Endothelial cell of umbilical vein (primary cell): ENCODE results near the gene TSR3. TPM values are rescaled to one million over a fixed set of nuclear protein-coding genes. Genes with fewer than 3 reads are reported as not detected.

Source experiments
- BruUV-seq: library from RNA; stranded (reverse); fragments of 400-500 nt; replicated peaks from 2 replicates; lab custom pipeline; 2021; lab: Mats Ljungman, UMichigan
- CTCF ChIA-PET: fragments of 300-600, 350-600 bp; sonication (Branson Sonifier 250); formaldehyde crosslinking; loops from one replicate; lab custom pipeline; 2021; ENCODE audit warnings: antibody characterized with exemption, inconsistent platforms; lab: Charles Lee
- POLR2A ChIA-PET: fragments of 300-600, 350-600 bp; sonication (Branson Sonifier 250); formaldehyde crosslinking; loops from one replicate; lab custom pipeline; 2021; ENCODE audit warnings: antibody characterized with exemption, inconsistent platforms; lab: Charles Lee
- DNase-seq: peaks from one replicate; pipeline ENCODE4 v3.0.0-alpha.2; 2011; ENCODE audit warnings: low read depth, low spot score
- FAIRE-seq: peaks from 2 replicates; lab custom pipeline; 2011; peaks lifted over from hg19 to GRCh38; lab: Jason Lieb, UNC
- H2AFZ ChIP-seq: 2 replicates; pipeline ENCODE4 v1.6.0; 2012; ENCODE audit warnings: low read depth, low read length, control low read depth, inconsistent platforms
- H3K27ac ChIP-seq: 2 replicates; pipeline ENCODE4 v1.5.1; 2011; ENCODE audit warnings: low read depth, mild to moderate bottlenecking, control low read depth, low read length, moderate library complexity; ENCODE audit not compliant: insufficient read depth
- H3K27me3 ChIP-seq, 2 experiments: 2 replicates each; pipeline versions ENCODE4 v1.6.0 to v1.6.1; 2011; ENCODE audit warnings: low read length in 2 of 2, mixed read lengths in 1 of 2; ENCODE audit not compliant: control insufficient read depth in 2 of 2, insufficient read depth in 2 of 2
- H3K36me3 ChIP-seq, 2 experiments: 2 replicates in 1 of 2; 3 replicates in 1 of 2; pipeline ENCODE4 v1.5.1; 2011; ENCODE audit warnings: low read length in 2 of 2, mild to moderate bottlenecking in 1 of 2, moderate library complexity in 1 of 2; ENCODE audit not compliant: control insufficient read depth in 2 of 2, insufficient read depth in 2 of 2; ENCODE audit errors: extremely low read depth in 1 of 2
- H3K4me1 ChIP-seq: 3 replicates; pipeline ENCODE4 v1.5.1; 2011; ENCODE audit warnings: mild to moderate bottlenecking, low read length; ENCODE audit not compliant: control insufficient read depth, insufficient read depth; ENCODE audit errors: extremely low read depth
- H3K4me2 ChIP-seq: 2 replicates; pipeline ENCODE4 v1.6.1; 2011; ENCODE audit warnings: low read length, control low read depth, mixed read lengths; ENCODE audit not compliant: insufficient read depth
- H3K4me3 ChIP-seq, 3 experiments: fragments of 200-600 bp in 1 of 3; sonication (generic), shearing (Covaris generic) in 1 of 3; replicated peaks in 1 of 3; 2 replicates each; pipeline ENCODE4 v1.5.1; 2011 to 2016; ENCODE audit warnings: control low read depth in 3 of 3, low read length in 3 of 3, mild to moderate bottlenecking in 2 of 3, inconsistent platforms in 1 of 3, low read depth in 1 of 3, moderate library complexity in 1 of 3; ENCODE audit not compliant: insufficient read depth in 1 of 3
- H3K79me2 ChIP-seq: 2 replicates; pipeline ENCODE4 v1.6.0; 2012; ENCODE audit warnings: low read length, inconsistent platforms; ENCODE audit not compliant: control insufficient read depth, insufficient read depth
- H3K9ac ChIP-seq: replicated peaks from 2 replicates; pipeline ENCODE3; 2011; ENCODE audit warnings: low read length, control low read depth; ENCODE audit not compliant: insufficient read depth; ENCODE audit errors: extremely low read depth
- H3K9me1 ChIP-seq: replicated peaks from 3 replicates; pipeline ENCODE4 v1.6.0; 2011; ENCODE audit warnings: mild to moderate bottlenecking, low read length; ENCODE audit not compliant: control insufficient read depth, insufficient read depth; ENCODE audit errors: extremely low read depth
- H3K9me3 ChIP-seq: replicated peaks from 2 replicates; pipeline ENCODE4 v1.5.1; 2012; ENCODE audit warnings: low read length, inconsistent platforms; ENCODE audit not compliant: control insufficient read depth, insufficient read depth
- H4K20me1 ChIP-seq: replicated peaks from 2 replicates; pipeline ENCODE3; 2011; ENCODE audit warnings: mild to moderate bottlenecking, low read length; ENCODE audit not compliant: control insufficient read depth, insufficient read depth; ENCODE audit errors: extremely low read depth
- CTCF ChIP-seq, 2 donors: IDR thresholded peaks; 1 replicate in 1 of 2; 2 replicates in 1 of 2; pipeline ENCODE4 v1.5.1; 2011; ENCODE audit warnings: low read length in 2 of 2, mild to moderate bottlenecking in 2 of 2, moderate library complexity in 2 of 2, control low read depth in 1 of 2, inconsistent platforms in 1 of 2, low read depth in 1 of 2; ENCODE audit not compliant: insufficient read depth in 1 of 2; ENCODE audit errors: extremely low read depth in 1 of 2
- EZH2 ChIP-seq: IDR thresholded peaks from 2 replicates; pipeline ENCODE4 v1.6.1; 2012; ENCODE audit warnings: borderline replicate concordance, low read depth, mild to moderate bottlenecking, moderate library complexity, low read length, inconsistent platforms; ENCODE audit not compliant: severe bottlenecking
- FOS ChIP-seq: IDR thresholded peaks from 2 replicates; pipeline ENCODE4 v1.6.1; 2011; ENCODE audit warnings: mild to moderate bottlenecking, low read length, moderate library complexity, borderline replicate concordance; ENCODE audit not compliant: insufficient read depth
- GATA2 ChIP-seq: IDR thresholded peaks from 2 replicates; pipeline ENCODE4 v1.7.0; 2011; ENCODE audit warnings: low read depth, mild to moderate bottlenecking, moderate library complexity, mixed read lengths, low read length; ENCODE audit not compliant: insufficient read length, insufficient read depth
- JUN ChIP-seq: IDR thresholded peaks from 2 replicates; pipeline ENCODE4 v1.6.1; 2011; ENCODE audit warnings: borderline replicate concordance, low read depth; ENCODE audit not compliant: insufficient read length, insufficient read depth
- MYC ChIP-seq: IDR thresholded peaks from one replicate; pipeline ENCODE4 v1.6.1; 2011; ENCODE audit warnings: mild to moderate bottlenecking, low read depth, low read length
- POLR2A ChIP-seq: IDR thresholded peaks from 2 replicates; pipeline ENCODE4 v1.6.1; 2012; ENCODE audit warnings: low read depth, mild to moderate bottlenecking, control low read depth, low read length
- POLR2AphosphoS5 ChIP-seq: IDR thresholded peaks from 2 replicates; pipeline ENCODE4 v1.6.1; 2012; ENCODE audit warnings: low read depth, mild to moderate bottlenecking, control low read depth, low read length, moderate library complexity; ENCODE audit not compliant: insufficient read depth
- dilution Hi-C: fragments of 300-500 bp; cut with MboI; formaldehyde crosslinking; loops from one replicate; pipeline ENCODE4 v1.15.0; 2019; ENCODE audit warnings: low sequenced_read_pairs; ENCODE audit not compliant: extremely low pct_ligation_motif_present
- intact Hi-C: fragments of 100-400 bp; cut with micrococcal nuclease; formaldehyde crosslinking; loops from one replicate; pipeline ENCODE4 v1.10.0; 2022
- polyA plus RNA-seq, 4 experiments: library from polyadenylated mRNA; depleted of rRNA in 3 of 4; stranded (reverse) in 3 of 4; unstranded in 1 of 4; fragments of >200 nt; gene quantifications; 2 replicates each; pipeline versions ENCODE4 v1.2.1 to v1.2.3, GENCODE V29; 2011 to 2012; ENCODE audit warnings: missing spikeins in 1 of 4
- total RNA-seq: library from RNA; stranded (reverse); gene quantifications from 2 replicates; pipeline ENCODE4 v1.2.3, GENCODE V29; 2021
- TF ChIP-seq, protein P1 (sequence below): IDR thresholded peaks from 2 replicates; pipeline ENCODE4 v1.6.1; 2011; ENCODE audit not compliant: insufficient read depth, insufficient read length

The TSR3 gene
- total and polyA plus RNA-seq, 2 donors (not counting 3 experiments of a cell fraction or from before 2014, with no cell fraction given): 65.4 to 82.7 TPM

GRCh38 chr16:1380195-1380594 lies 28.5 kb upstream of the TSR3 start:
- TF ChIP-seq GATA2 (no peak), POLR2A (no peak), EZH2 (no peak), CTCF (IDR thresholded peaks at IDR 0.05; ENCODE audit: extremely low read depth in 1 of 2, insufficient read depth in 1 of 2, low read depth in 1 of 2, low read length in 2 of 2) (no peak), POLR2AphosphoS5 (no peak), MYC (no peak), FOS (no peak), JUN (no peak)
- TF ChIP-seq, protein P1, sequence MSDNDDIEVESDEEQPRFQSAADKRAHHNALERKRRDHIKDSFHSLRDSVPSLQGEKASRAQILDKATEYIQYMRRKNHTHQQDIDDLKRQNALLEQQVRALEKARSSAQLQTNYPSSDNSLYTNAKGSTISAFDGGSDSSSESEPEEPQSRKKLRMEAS: no peak
- Histone ChIP-seq H3K9me1 (no peaks in the 10 kb centered on the region), H3K4me2 (peak overlapping the region; percentile 65), H3K36me3 (peaks cover 0 to 8% of the 10 kb centered on the region in 2 experiments), H3K9me3 (no peaks in the 10 kb centered on the region), H3K27me3 (no peaks in the 10 kb centered on the region), H4K20me1 (no peaks in the 10 kb centered on the region), H2AFZ (peak overlapping the region; percentile 67), H3K79me2 (peaks cover 24% of the 10 kb centered on the region), H3K9ac (no peak overlapping the region), H3K4me1 (peaks cover 12% of the 10 kb centered on the region), H3K4me3 (no peak overlapping the region), H3K27ac (no peak overlapping the region)
- ChIA-PET CTCF (interaction anchor here (1.0 to 4.3 kb wide), 2 partner anchors 11 to 17 kb away, joined by 3 to 24 read pairs; no protein-coding TSS in a partner anchor), POLR2A (no interaction called here)
- FAIRE-seq: no peak
- intact Hi-C loops: no loop called here
- no TSS peak for BruUV-seq
- no peak for DNase-seq
- dilution Hi-C loops: no loop called here
